ENCODE data around the gene TDRD3.

The TDRD3 gene

GRCh38 chr13:60520902-60521569, 124.0 kb downstream of the TDRD3 start:
- FAIRE-seq (no peak), DNase-seq (ENCODE audit: insufficient read length, low spot score) (no peak)
- TF ChIP-seq POU2F2 (IDR thresholded peaks at IDR 0.05; ENCODE audit: low read depth, low read length) (no peak), POLR2AphosphoS5 (IDR thresholded peaks at IDR 0.05; ENCODE audit: low read depth, low read length) (no peak), POLR2A (IDR thresholded peaks at IDR 0.05; ENCODE audit: low read depth, low read length) (no peak), PAX5 (IDR thresholded peaks at IDR 0.05; ENCODE audit: insufficient read depth, low read length, severe bottlenecking) (no peak), TAF1 (IDR thresholded peaks at IDR 0.05; ENCODE audit: low read depth, low read length) (no peak), SPI1 (IDR thresholded peaks at IDR 0.05; ENCODE audit: low read depth, low read length) (no peak)

- FAIRE-seq, result no peak
- DNase-seq (ENCODE audit: insufficient read length, low spot score), result no peak
- TF ChIP-seq POLR2A (IDR thresholded peaks at IDR 0.05; ENCODE audit: low read depth, low read length) (no peak), POLR2AphosphoS5 (IDR thresholded peaks at IDR 0.05; ENCODE audit: low read depth, low read length) (no peak), POU2F2 (IDR thresholded peaks at IDR 0.05; ENCODE audit: low read depth, low read length) (no peak), SPI1 (IDR thresholded peaks at IDR 0.05; ENCODE audit: low read depth, low read length) (no peak), PAX5 (IDR thresholded peaks at IDR 0.05; ENCODE audit: insufficient read depth, low read length, severe bottlenecking) (no peak), TAF1 (IDR thresholded peaks at IDR 0.05; ENCODE audit: low read depth, low read length) (no peak)
These were observed 141.5 kb downstream of the TDRD3 start for GRCh38 chr13:60538566-60538965.

GRCh38 chr13:60540276-60540675, 143.3 kb downstream of the TDRD3 start:
- no peak for TF ChIP-seq PAX5 (IDR thresholded peaks at IDR 0.05; ENCODE audit: insufficient read depth, low read length, severe bottlenecking)
- FAIRE-seq (no peak), DNase-seq (ENCODE audit: insufficient read length, low spot score) (no peak)

- no peak for FAIRE-seq
These were observed 165.2 kb downstream of the TDRD3 start for GRCh38 chr13:60562096-60562780.

GRCh38 chr13:60571571-60571970, 174.6 kb downstream of the TDRD3 start:
- TF ChIP-seq POLR2A (IDR thresholded peaks at IDR 0.05; ENCODE audit: low read depth, low read length), result no peak
- no peak for TF ChIP-seq PAX5 (IDR thresholded peaks at IDR 0.05; ENCODE audit: insufficient read depth, low read length, severe bottlenecking)
- TF ChIP-seq TAF1 (IDR thresholded peaks at IDR 0.05; ENCODE audit: low read depth, low read length), result no peak
- no peak for TF ChIP-seq SPI1 (IDR thresholded peaks at IDR 0.05; ENCODE audit: low read depth, low read length)
- TF ChIP-seq POLR2AphosphoS5 (IDR thresholded peaks at IDR 0.05; ENCODE audit: low read depth, low read length), result no peak
- no peak for TF ChIP-seq POU2F2 (IDR thresholded peaks at IDR 0.05; ENCODE audit: low read depth, low read length)
- DNase-seq (ENCODE audit: insufficient read length, low spot score), result no peak
- FAIRE-seq, result no peak

More at GRCh38 chr13:60562096-60562780, 165.2 kb downstream of the TDRD3 start:
- DNase-seq (ENCODE audit: insufficient read length, low spot score), result no peak
- TF ChIP-seq POLR2A (IDR thresholded peaks at IDR 0.05; ENCODE audit: low read depth, low read length), result no peak
- no peak for TF ChIP-seq TAF1 (IDR thresholded peaks at IDR 0.05; ENCODE audit: low read depth, low read length)
- no peak for TF ChIP-seq PAX5 (IDR thresholded peaks at IDR 0.05; ENCODE audit: insufficient read depth, low read length, severe bottlenecking)
- no peak for TF ChIP-seq POU2F2 (IDR thresholded peaks at IDR 0.05; ENCODE audit: low read depth, low read length)
- no peak for TF ChIP-seq SPI1 (IDR thresholded peaks at IDR 0.05; ENCODE audit: low read depth, low read length)
- no peak for TF ChIP-seq POLR2AphosphoS5 (IDR thresholded peaks at IDR 0.05; ENCODE audit: low read depth, low read length)

- TF ChIP-seq SPI1 (IDR thresholded peaks at IDR 0.05; ENCODE audit: low read depth, low read length), result no peak
- no peak for TF ChIP-seq POLR2A (IDR thresholded peaks at IDR 0.05; ENCODE audit: low read depth, low read length)
- TF ChIP-seq PAX5 (IDR thresholded peaks at IDR 0.05; ENCODE audit: insufficient read depth, low read length, severe bottlenecking), result no peak
- TF ChIP-seq TAF1 (IDR thresholded peaks at IDR 0.05; ENCODE audit: low read depth, low read length), result no peak
- TF ChIP-seq POLR2AphosphoS5 (IDR thresholded peaks at IDR 0.05; ENCODE audit: low read depth, low read length), result no peak
- TF ChIP-seq POU2F2 (IDR thresholded peaks at IDR 0.05; ENCODE audit: low read depth, low read length), result no peak
- DNase-seq (ENCODE audit: insufficient read length, low spot score), result no peak
- no peak for FAIRE-seq
These were observed 175.2 kb downstream of the TDRD3 start for GRCh38 chr13:60572003-60572798.

- FAIRE-seq (no peak), DNase-seq (ENCODE audit: insufficient read length, low spot score) (no peak)
These were observed 175.8 kb downstream of the TDRD3 start for GRCh38 chr13:60572855-60573254.

GRCh38 chr13:60574735-60575134, 177.7 kb downstream of the TDRD3 start:
- no peak for TF ChIP-seq POLR2A (IDR thresholded peaks at IDR 0.05; ENCODE audit: low read depth, low read length)
- TF ChIP-seq TAF1 (IDR thresholded peaks at IDR 0.05; ENCODE audit: low read depth, low read length), result no peak
- no peak for TF ChIP-seq SPI1 (IDR thresholded peaks at IDR 0.05; ENCODE audit: low read depth, low read length)
- no peak for TF ChIP-seq POLR2AphosphoS5 (IDR thresholded peaks at IDR 0.05; ENCODE audit: low read depth, low read length)
- TF ChIP-seq POU2F2 (IDR thresholded peaks at IDR 0.05; ENCODE audit: low read depth, low read length), result no peak
- no peak for TF ChIP-seq PAX5 (IDR thresholded peaks at IDR 0.05; ENCODE audit: insufficient read depth, low read length, severe bottlenecking)

More at GRCh38 chr13:60572855-60573254, 175.8 kb downstream of the TDRD3 start:
- TF ChIP-seq TAF1 (IDR thresholded peaks at IDR 0.05; ENCODE audit: low read depth, low read length) (no peak), POLR2AphosphoS5 (IDR thresholded peaks at IDR 0.05; ENCODE audit: low read depth, low read length) (no peak), SPI1 (IDR thresholded peaks at IDR 0.05; ENCODE audit: low read depth, low read length) (no peak), POLR2A (IDR thresholded peaks at IDR 0.05; ENCODE audit: low read depth, low read length) (no peak), POU2F2 (IDR thresholded peaks at IDR 0.05; ENCODE audit: low read depth, low read length) (no peak), PAX5 (IDR thresholded peaks at IDR 0.05; ENCODE audit: insufficient read depth, low read length, severe bottlenecking) (no peak)

GRCh38 chr13:60575142-60575541, 178.1 kb downstream of the TDRD3 start:
- TF ChIP-seq POLR2A (IDR thresholded peaks at IDR 0.05; ENCODE audit: low read depth, low read length) (no peak), PAX5 (IDR thresholded peaks at IDR 0.05; ENCODE audit: insufficient read depth, low read length, severe bottlenecking) (no peak), POU2F2 (IDR thresholded peaks at IDR 0.05; ENCODE audit: low read depth, low read length) (no peak), POLR2AphosphoS5 (IDR thresholded peaks at IDR 0.05; ENCODE audit: low read depth, low read length) (no peak), SPI1 (IDR thresholded peaks at IDR 0.05; ENCODE audit: low read depth, low read length) (no peak), TAF1 (IDR thresholded peaks at IDR 0.05; ENCODE audit: low read depth, low read length) (no peak)
- FAIRE-seq (no peak), DNase-seq (ENCODE audit: insufficient read length, low spot score) (no peak)

More at GRCh38 chr13:60574735-60575134, 177.7 kb downstream of the TDRD3 start:
- no peak for DNase-seq (ENCODE audit: insufficient read length, low spot score)
- FAIRE-seq, result no peak
